SU-DHL-6 (cell line): ENCODE measurements around the gene AATF.

Source experiments
- H2AFZ ChIP-seq: fragments of 200-600 bp; sonication (generic); 2 replicates; pipeline ENCODE4 v1.6.1; 2014; ENCODE audit warnings: low read depth, mild to moderate bottlenecking, moderate library complexity, mixed read lengths, antibody characterized with exemption, low read length; ENCODE audit not compliant: severe bottlenecking
- H3F3A ChIP-seq: fragments of 200-600 bp; shearing (Covaris generic); 2 replicates; pipeline ENCODE4 v1.6.0; 2016; ENCODE audit warnings: antibody characterized with exemption, mild to moderate bottlenecking; ENCODE audit not compliant: insufficient read depth
- H3K27ac ChIP-seq: fragments of 200-600 bp; sonication (generic); 2 replicates; pipeline ENCODE4 v1.5.1; 2016; ENCODE audit warnings: low read depth, mild to moderate bottlenecking, low read length, moderate library complexity, mixed read lengths
- H3K27me3 ChIP-seq: fragments of 200-600 bp; sonication (generic), shearing (Covaris generic); 2 replicates; pipeline ENCODE4 v1.6.0; 2014; ENCODE audit warnings: mild to moderate bottlenecking, low read length
- H3K36me3 ChIP-seq: fragments of 200-600 bp; sonication (generic); 2 replicates; pipeline ENCODE4 v1.6.1; 2014; ENCODE audit warnings: mild to moderate bottlenecking, low read length, mixed read lengths
- H3K4me2 ChIP-seq: fragments of 300-600, 200-600 bp; shearing (Covaris generic), sonication (generic); 2 replicates; pipeline ENCODE4 v1.6.0; 2014; ENCODE audit warnings: low read length, low read depth, mild to moderate bottlenecking; ENCODE audit not compliant: poor library complexity, severe bottlenecking
- H3K4me3 ChIP-seq: fragments of 200-600 bp; sonication (generic); 2 replicates; pipeline ENCODE4 v1.5.1; 2014; ENCODE audit warnings: antibody characterized with exemption, low read length, mild to moderate bottlenecking, mixed read lengths; ENCODE audit not compliant: insufficient read depth, poor library complexity, severe bottlenecking
- H3K79me2 ChIP-seq: fragments of 200-600 bp; sonication (generic); 2 replicates; pipeline ENCODE4 v1.6.1; 2014; ENCODE audit warnings: mild to moderate bottlenecking, low read length, moderate library complexity; ENCODE audit not compliant: insufficient read depth
- H3K9ac ChIP-seq: fragments of 200-600 bp; sonication (generic); 2 replicates; pipeline ENCODE4 v1.7.0; 2014; ENCODE audit warnings: mild to moderate bottlenecking, low read length
- H3K9me2 ChIP-seq: fragments of 200-600 bp; sonication (generic); replicated peaks from 2 replicates; pipeline ENCODE4 v1.6.1; 2014; ENCODE audit warnings: low read length; ENCODE audit not compliant: insufficient read depth
- H3K9me3 ChIP-seq: fragments of 200-600 bp; sonication (generic); 2 replicates; pipeline ENCODE4 v1.6.1; 2014; ENCODE audit warnings: low read length, mixed read lengths; ENCODE audit not compliant: insufficient read depth
- H4K20me1 ChIP-seq: fragments of 200-600 bp; sonication (generic); 2 replicates; pipeline ENCODE4 v1.6.1; 2014; ENCODE audit warnings: low read depth, mild to moderate bottlenecking, antibody characterized with exemption, low read length, moderate library complexity, mixed read lengths
- EZH2phosphoT487 ChIP-seq: fragments of 200-600 bp; sonication (generic), shearing (Covaris generic); conservative IDR thresholded peaks from 2 replicates; pipeline ENCODE4 v1.6.1; 2018; ENCODE audit warnings: mild to moderate bottlenecking, antibody characterized with exemption, low read length, moderate library complexity, mixed read lengths
- TF ChIP-seq, protein P1 (sequence below): fragments of 200-600 bp; sonication (generic); IDR thresholded peaks from one replicate; pipeline ENCODE4 v1.5.1; 2017; ENCODE audit warnings: antibody characterized with exemption, mild to moderate bottlenecking, low read length, moderate library complexity; ENCODE audit not compliant: insufficient read depth, poor library complexity, severe bottlenecking

AATF gene

DNA sequence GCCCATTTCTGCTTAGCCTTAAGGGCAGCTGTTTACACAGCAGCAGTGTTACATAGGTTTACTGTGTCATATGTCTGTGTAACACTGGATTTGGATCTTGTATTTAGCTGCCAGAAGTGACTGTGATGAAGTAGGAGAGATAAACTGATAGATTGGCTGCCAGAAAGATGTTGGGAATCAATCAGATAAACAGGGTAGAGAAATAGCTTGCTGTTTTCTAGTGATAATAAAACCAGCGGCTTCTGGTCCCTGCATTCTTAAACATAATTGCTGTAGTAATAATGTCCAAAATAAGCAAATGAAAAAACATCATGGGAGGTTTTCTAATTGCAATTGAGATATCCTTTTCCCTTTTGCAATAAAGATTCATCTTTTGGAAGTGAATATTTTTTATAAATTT is 68.7 kb downstream of the AATF start:
- no peak for TF ChIP-seq EZH2phosphoT487
- TF ChIP-seq, protein P1, sequence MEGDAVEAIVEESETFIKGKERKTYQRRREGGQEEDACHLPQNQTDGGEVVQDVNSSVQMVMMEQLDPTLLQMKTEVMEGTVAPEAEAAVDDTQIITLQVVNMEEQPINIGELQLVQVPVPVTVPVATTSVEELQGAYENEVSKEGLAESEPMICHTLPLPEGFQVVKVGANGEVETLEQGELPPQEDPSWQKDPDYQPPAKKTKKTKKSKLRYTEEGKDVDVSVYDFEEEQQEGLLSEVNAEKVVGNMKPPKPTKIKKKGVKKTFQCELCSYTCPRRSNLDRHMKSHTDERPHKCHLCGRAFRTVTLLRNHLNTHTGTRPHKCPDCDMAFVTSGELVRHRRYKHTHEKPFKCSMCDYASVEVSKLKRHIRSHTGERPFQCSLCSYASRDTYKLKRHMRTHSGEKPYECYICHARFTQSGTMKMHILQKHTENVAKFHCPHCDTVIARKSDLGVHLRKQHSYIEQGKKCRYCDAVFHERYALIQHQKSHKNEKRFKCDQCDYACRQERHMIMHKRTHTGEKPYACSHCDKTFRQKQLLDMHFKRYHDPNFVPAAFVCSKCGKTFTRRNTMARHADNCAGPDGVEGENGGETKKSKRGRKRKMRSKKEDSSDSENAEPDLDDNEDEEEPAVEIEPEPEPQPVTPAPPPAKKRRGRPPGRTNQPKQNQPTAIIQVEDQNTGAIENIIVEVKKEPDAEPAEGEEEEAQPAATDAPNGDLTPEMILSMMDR, result no peak
- Histone ChIP-seq H3K79me2 (peaks cover 40% of the 10 kb centered on the region), H3K27ac (no peak overlapping the region), H3K4me2 (no peak overlapping the region), H3K4me3 (no peak overlapping the region), H3F3A (no peaks in the 10 kb centered on the region), H3K9me3 (no peaks in the 10 kb centered on the region), H3K27me3 (no peaks in the 10 kb centered on the region), H3K9ac (no peak overlapping the region), H2AFZ (no peak overlapping the region), H3K36me3 (peaks cover 19% of the 10 kb centered on the region; the same call in 1 of the 2 replicates), H4K20me1 (peaks cover 11% of the 10 kb centered on the region; the same call in 1 of the 2 replicates), H3K9me2 (no peaks in the 10 kb centered on the region)

DNA sequence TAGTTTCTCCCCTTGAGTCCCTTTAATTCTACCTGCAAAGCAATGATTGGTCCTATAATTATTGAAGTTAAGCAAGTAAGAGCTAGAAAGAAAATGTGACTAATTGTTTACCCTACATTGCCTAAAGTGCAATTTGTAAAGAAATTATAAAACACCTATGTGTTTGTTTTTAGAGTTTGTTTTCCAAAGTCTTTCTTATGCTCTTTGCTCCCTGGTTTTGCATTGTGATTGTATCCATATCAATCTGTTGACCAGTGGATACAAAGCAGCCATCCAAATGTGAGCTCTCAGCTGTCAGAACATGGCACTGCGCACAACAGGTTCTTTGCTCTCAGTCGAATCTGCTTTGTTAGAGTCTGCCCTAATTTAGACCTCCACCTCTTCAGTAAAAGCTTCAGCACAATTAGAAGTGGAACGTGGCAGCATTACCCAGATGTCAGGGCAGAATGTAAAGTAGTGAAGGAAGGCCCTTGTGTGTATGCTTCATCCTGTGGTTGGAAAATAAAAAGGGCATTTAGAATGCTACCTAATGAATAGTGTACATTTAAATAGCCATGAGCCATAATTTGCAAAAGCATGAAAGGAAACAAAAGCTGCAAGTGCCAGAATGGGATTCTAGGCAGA is 70.5 kb downstream of the AATF start:
- Histone ChIP-seq H3K27ac (no peak overlapping the region), H2AFZ (no peak overlapping the region), H3K36me3 (peaks cover 23% of the 10 kb centered on the region; the same call in 1 of the 2 replicates), H3K4me2 (no peak overlapping the region), H4K20me1 (peaks cover 11% of the 10 kb centered on the region; the same call in 1 of the 2 replicates), H3K27me3 (no peaks in the 10 kb centered on the region), H3K79me2 (peaks cover 30% of the 10 kb centered on the region), H3K4me3 (no peak overlapping the region), H3K9me3 (no peaks in the 10 kb centered on the region), H3K9me2 (no peaks in the 10 kb centered on the region), H3F3A (no peaks in the 10 kb centered on the region), H3K9ac (no peak overlapping the region)
- no peak for TF ChIP-seq EZH2phosphoT487
- TF ChIP-seq, protein P1, result no peak

DNA sequence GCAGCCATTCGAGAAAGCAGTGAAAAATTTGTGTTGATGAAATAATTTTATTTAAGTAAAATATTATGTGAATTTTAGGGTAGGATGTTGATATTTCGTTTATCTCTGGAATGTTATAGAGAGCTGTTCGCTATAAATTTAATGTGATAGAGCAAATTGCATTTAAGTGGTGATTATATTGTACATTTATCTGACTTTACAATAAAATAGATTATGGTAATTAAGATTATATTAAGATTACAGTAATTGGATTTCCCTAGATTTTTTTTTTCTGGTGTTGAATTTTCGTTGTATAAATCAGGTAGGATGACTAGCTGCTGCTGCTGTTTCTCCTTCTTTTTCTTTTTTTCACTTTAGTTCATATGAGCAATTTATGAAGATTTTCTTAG is 71.0 kb downstream of the AATF start:
- H3K4me3 ChIP-seq, result no peak overlapping the region
- peaks cover 25% of the 10 kb centered on the region for H3K79me2 ChIP-seq
- no peak overlapping the region for H2AFZ ChIP-seq
- no peaks in the 10 kb centered on the region for H3K9me2 ChIP-seq
- no peaks in the 10 kb centered on the region for H3F3A ChIP-seq
- no peak overlapping the region for H3K9ac ChIP-seq
- peaks cover 23% of the 10 kb centered on the region; the same call in 1 of the 2 replicates for H3K36me3 ChIP-seq
- H3K9me3 ChIP-seq, result no peaks in the 10 kb centered on the region
- H3K27me3 ChIP-seq, result no peaks in the 10 kb centered on the region
- H3K27ac ChIP-seq, result no peak overlapping the region
- peaks cover 11% of the 10 kb centered on the region; the same call in 1 of the 2 replicates for H4K20me1 ChIP-seq
- no peak overlapping the region for H3K4me2 ChIP-seq
- TF ChIP-seq, protein P1, result no peak
- no peak for TF ChIP-seq EZH2phosphoT487
